Tibial nerve (tissue), 4 donors: ENCODE data around the gene TCEA3.

Source experiments
- CTCF ChIP-seq, 5 experiments: fragments of 200-600 bp in 3 of 5; fragments of 450-650 bp in 2 of 5; sonication (generic) in 3 of 5; IDR thresholded peaks; one replicate each; pipeline ENCODE4 v1.5.1; 2016 to 2019; ENCODE audit warnings: antibody characterized with exemption in 5 of 5, mild to moderate bottlenecking in 3 of 5, moderate library complexity in 2 of 5
- EP300 ChIP-seq, 2 donors: sonication (generic); formaldehyde crosslinking; IDR thresholded peaks; one replicate each; pipeline ENCODE4 v1.6.1; 2017; ENCODE audit warnings: antibody characterized with exemption in 2 of 2, mild to moderate bottlenecking in 1 of 2
- POLR2A ChIP-seq, 2 donors: fragments of 450-650 bp; IDR thresholded peaks; one replicate each; pipeline ENCODE4 v1.6.1; 2017; ENCODE audit warnings: antibody characterized with exemption in 2 of 2, mild to moderate bottlenecking in 2 of 2, moderate library complexity in 2 of 2

- no peak for TF ChIP-seq POLR2A (IDR thresholded peaks at IDR 0.05)
- no peak for TF ChIP-seq CTCF (IDR thresholded peaks at IDR 0.05)
- no peak for TF ChIP-seq EP300 (IDR thresholded peaks at IDR 0.05)
Observed at GRCh38 chr1:23403038-23403336, 21.6 kb downstream of the TCEA3 start.
